NCI-H2227 (cell line): ENCODE measurements around the gene GJD3.

ENCODE experiments used
- DNase-seq: peaks from one replicate; lab custom pipeline; 2025; ENCODE audit not compliant: unreplicated experiment; lab: John Stamatoyannopoulos, UW

The GJD3 gene

DNA sequence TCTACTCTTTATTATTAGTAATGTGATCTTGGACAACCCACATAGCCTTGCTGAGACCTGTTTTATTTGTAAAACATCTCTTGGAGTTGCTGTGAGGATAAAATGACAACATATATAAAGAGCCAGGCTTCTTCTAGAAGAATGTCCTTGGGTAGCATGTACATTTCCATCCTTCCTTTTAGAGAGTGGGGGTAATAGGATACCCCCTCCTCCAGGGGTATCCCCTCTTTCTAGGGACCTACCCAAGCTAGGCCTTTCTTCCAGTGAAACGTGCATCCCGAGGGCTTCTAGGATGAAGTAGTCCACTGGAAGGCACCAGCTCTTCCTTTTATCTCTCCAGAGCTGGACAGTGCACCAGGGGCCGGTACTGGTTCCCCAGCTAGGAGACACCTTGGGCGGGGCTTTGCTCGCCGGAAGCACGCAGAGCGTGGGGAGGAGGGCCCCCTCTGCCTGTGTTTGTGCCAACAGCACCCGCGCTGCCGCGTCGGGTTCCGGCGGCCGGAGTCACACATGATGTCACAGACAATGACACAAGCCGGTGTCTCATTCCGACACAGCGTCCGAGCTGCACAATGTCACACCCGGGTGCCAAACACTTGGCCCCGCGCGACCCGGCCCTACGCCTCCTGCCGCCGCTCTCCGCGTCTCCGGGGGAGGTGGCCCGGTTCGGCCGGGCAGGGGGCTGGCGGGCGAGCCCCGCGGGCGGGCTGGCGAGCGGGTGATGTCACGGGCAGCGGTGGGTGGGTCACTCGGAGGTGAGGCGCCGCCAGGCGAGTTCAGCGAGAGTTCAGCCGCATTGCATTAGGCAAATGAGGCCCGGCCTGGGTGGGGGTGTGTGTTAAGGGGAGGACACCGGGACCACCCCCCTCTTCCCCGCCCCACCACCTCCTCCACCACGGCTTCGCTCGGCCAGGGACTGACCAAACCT, 23.4 kb downstream of the GJD3 start:
- peak; percentile 92 for DNase-seq

DNA sequence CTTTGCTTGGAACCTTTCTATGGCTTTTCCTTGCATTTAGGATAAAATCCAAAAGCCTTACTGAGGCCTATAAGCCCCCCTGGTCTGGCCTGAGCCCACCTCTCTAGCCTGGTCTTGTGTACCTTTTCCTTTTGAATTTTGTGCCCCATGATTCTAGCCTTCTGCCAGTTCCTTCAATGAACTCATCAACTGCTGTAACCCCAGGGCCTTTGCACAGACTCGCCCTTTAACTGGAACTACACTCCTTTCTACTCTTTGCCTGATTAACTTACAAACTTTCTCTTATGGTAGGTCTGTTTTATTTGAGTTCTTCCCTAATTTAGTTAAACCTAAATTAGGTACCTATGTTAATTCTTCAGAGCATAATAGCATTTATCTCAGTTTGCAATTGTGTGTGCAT, 24.2 kb downstream of the GJD3 start:
- no peak for DNase-seq

DNA sequence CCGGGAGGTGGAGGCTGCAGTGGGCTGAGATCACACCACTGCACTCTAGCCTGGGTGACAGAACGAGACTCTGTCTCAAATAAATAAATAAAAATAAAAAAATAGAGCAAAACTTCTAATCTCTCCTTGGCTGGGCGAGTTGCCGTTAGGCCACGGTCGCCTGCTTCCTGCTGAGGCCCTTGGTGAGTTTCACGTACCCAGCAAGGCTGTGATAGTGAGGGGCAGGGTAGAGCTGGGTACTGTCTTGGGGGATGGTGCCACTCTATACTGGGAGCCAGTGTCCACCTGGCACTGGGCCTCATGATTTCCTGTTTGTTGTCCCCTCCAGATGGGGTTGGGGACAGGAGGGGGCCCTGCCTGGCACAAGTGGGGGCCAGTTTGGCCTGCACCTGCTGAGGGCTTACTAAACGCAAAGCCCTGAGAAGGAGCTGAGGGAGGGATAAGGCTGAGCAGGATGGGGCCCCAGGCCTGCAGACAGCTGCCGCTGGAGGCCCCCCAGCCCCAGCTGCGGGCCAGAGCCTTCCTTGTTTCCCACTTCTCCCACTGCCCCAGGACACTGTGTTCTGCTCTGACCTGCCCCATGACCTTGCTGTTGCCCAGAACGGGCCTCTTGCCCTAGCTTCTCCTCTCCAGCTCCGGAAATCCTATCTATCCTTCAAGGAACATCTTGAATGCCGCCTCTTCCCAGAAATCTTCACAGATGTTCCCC, 25.4 kb downstream of the GJD3 start:
- no peak for DNase-seq

DNA sequence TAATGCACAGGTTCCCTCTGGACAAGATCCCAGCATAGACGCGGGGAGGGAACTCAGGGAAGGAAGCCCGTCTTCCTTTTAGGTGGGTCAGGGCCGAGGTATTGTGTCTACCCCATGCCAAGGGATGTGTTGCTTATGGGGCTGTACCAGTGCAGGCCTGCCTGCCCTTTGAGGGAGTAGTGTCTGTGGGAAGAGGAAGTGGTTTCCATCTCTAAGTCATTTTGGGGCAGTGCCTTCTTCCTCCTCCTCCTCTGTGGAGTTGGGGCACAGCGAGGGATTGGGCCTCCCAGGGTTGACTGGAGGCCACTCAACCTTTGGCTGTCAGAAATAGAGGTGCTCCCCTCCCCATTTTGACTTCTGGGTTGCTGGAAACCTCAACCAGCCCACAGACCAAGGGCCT, 26.5 kb downstream of the GJD3 start:
- DNase-seq, result no peak

DNA sequence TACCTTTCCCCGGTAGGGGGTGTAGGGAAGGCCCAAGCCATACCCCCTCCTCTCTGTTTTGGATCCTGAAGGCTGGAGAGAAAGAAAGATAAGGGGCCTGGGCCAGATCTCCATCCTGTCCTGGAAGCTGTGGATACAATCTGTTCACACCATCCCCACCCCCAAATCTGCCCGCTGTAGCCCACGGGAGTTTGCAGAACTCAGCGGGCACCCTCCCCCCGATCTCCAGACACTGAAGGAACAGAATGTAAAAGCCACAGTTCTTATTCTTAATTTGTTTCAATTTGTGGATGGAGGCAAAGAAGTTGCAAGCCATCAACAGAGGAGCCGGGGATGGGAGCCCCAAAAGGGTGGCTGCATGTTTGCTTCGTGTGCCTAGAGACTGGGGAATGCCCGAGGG, 27.2 kb downstream of the GJD3 start:
- DNase-seq, result no peak

DNA sequence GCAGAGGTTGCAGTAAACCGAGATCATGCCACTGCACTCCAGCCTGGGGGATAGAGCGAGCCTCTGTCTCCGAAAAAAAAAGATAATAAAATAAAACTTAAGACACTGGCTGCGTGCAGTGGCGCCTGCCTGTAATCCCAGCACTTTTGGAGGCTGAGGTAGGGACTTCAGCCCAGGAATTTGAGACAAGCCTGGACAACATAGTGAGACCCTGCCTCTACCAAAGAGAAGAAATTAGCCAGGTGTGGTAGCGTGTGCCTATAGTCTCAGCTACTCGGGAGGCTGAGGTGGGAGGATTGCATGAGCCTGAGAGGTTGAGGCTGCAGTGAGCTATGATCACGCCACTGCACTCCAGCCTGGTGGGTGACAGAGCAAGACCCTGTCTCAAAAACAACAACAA, 28.9 kb downstream of the GJD3 start:
- DNase-seq, result no peak

DNA sequence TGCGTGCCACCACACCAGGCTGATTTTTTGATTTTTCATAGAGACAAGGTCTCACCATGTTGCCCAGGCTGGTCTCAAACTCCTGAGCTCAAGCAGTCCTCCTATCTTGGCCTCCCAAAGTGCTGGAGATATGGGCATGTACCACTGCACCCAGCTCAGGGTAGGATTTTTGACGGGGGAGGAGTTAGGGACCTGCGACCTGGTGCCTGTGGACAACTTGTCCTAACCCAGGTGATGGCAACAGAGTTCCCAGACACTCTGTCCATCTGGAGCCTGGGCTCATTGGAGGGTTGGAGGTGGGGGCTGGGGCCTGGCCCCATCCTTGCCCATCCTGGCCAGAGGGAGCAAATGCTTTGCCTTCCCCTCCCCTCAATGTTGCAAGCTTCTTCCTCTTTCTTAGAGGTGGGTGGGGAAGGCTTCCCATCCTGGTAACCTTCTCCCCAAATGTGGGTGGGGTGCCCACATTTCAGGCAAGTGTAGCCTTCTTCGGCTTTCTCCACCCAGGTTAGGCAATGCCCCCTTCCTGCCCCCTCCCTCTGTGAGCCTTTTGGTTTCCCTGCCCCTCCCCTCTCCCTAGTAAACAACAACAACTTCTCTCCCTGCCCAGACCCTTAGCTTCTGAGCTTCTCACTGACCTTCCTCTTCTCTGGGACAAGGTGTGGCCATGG, 30.6 kb downstream of the GJD3 start:
- no peak for DNase-seq

DNA sequence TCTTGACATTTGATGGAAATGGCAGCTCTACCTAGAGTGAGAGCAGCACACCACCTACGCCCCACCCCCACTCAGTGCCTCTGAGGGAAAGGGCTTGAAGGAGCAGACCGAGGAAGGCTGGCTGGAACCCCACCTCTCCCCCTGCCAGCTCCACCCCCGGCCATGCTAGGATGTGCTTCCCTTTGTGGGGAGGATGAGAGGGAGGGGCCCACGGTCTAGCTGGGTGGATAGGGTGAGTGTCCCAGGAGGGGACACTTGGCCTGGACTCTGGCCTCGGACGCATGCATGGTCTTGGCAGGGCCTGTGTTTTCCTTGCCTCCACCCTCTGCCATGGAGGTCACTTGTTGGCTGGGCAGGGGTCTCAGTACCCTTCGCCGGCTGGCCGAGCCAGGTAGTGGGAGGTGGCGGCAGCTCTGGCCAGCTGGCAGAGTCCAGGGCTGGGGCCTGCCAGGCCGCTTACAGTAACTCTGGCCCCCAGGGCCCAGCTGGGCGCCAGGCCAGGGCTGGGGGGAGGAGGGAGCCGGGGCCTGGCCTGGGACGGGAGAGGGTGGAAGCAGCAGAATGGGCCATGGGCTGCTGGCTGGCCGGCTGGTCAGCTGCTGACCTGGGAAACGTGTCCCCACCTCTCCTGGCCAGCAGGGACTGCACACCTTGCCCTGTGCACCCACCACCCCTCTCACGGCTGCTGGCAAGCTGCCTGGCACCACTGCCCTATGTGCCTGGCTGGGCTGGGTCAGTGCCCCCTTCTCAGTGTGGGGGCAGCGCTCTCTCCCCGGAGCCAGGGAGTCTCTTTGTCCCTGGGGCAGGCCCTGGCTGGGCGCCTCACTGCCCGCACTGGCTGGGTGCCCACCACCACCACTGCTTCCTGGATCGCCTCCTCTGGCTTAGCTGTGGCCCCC, 32.5 kb downstream of the GJD3 start:
- DNase-seq, result peak; percentile 57

DNA sequence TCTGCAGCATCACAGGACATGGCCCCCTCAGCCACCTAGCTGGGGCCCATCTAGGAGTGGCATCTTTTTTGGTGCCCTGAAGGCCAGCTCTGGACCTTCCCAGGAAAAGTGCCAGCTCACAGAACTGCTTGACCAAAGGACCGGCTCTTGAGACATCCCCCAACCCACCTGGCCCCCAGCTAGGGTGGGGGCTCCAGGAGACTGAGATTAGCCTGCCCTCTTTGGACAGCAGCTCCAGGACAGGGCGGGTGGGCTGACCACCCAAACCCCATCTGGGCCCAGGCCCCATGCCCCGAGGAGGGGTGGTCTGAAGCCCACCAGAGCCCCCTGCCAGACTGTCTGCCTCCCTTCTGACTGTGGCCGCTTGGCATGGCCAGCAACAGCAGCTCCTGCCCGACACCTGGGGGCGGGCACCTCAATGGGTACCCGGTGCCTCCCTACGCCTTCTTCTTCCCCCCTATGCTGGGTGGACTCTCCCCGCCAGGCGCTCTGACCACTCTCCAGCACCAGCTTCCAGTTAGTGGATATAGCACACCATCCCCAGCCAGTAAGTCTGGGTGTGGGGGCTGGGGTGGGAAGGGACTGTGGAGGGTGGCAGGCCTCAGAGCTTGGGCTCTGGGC, 33.6 kb downstream of the GJD3 start:
- no peak for DNase-seq

DNA sequence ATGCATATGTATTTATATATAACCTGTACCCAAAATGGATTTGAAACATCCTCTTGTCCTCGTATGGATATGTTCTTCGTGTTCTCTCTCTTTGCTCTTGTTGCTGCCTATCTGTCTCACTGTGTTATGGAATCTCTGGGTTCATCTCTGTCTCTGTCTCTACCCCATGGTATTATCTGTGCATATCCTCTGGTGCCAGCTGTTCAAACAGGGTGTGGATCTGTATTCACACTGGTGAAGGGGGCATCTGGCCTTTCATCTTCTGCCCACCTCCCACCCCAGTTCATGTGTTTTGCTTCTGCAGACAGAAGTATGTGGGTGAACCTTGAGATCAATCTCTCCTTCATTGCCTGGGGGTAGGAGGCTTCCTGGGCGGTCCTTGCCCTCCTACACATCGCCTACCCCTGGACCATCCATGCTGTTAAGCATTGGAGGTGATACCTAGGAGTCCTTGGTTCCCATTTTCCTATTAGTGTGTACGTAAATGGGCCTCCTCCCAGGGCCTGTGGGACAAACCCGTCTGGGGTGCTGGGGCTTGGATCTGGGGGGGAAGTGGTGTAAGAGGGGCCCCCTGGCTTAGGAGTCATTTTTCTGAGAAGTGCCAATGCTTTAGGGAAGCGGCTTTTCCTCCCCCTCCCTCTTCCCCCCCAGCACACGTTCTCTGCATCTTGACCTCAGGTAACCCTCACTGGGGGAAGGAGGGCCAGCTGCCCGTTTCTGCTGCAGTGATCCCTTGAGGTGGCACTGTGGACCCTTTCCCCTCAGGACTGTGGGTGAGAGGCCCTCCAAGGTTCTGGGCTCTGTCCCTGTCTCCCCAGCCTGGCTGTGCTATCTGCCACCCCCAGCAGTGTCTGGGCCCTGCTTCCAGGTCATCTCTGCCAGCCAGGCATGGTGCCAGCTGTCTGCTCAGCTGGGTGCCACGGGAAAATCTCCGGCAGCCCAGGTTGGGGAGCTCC, 34.4 kb downstream of the GJD3 start:
- peak; percentile 46 for DNase-seq

DNA sequence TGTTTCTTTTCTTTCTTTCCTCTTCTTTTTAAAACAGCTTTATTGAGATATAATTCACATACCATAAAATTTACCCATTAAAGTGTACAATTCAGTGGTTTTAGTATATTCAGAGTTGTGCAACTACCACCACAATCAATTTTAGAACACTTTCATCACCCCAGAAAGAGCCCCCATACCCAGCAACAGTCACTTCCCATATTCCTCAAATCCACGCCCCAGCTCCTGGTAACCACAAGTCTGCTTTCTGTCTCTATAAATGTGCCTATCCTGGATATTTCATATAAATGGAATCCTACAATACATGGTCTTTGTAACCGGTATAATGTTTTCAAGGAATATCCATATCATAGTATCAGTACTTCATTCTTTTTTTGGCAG, 36.2 kb downstream of the GJD3 start:
- no peak for DNase-seq

DNA sequence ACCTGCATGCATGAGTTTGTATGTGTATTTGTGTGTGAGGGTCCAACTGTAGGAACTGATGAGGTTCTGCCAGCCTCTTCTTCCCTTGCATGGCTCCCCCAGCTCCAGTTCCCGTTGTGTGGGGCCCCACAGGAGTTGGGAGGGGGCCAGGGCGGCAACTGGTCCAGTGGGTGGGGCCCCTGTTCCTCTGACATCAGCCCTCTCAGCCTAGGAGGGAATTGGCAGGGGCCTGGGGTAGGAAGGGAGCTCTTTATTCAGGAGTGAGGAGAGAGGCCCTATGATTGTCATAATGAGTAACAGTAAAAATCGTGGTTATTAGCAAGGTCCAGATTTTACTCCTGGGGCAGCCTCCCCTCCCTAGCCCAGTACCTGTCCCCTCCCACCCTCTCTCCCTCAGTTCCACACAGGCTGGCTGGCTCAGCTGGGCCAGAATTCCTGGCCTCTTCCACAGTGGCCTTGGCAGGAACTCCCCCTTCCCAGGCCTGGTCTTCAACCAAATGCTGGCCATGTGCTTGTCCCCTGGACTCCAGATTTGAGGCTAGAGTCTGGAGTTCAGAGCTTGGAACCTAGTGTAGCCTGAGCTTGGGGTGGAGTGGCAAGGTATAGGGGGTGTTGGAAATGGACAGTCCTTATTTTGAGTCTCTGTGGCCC, 36.7 kb downstream of the GJD3 start:
- no peak for DNase-seq

DNA sequence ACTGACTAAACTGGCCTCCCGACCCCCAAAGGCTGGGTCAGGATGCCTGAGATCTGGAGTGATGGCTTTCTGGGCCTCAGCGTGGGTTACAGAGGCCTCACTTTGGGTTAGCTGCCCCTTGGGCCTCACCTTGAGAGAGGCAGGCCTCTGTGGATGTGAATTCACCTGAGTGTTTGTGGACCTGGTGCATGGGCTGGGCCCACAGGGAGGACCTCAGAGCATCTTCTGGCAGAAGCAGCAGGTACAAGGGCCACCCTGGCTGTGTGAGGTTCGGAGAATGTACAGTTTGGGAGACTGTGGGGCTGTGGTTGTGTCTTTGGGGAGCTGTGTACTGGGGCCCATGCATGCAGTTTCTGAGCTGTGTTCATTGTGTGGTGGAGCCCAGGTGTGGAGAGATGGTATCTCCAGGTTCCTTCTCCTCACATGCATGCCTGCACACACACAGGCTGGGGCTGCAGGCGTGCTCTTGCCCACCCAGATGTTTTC, 37.2 kb downstream of the GJD3 start:
- DNase-seq, result no peak

DNA sequence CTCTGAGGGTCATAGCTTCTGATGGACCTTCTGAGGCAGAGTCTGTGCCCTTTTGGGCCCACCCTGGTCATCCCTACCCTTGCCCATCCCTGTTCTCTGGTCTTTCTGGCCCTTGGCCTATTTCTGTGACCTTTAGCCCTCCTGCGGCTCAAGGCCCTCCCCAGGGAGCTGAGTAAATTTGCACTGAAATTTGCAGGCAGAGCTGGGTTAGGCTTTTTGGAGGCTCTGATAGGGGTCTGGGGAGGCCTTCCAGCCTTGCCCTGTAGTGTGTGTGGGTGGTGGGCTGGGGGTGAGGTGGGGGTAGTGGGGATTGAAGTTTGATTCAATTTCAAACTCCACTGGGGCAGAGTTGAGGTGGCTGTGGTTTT, 37.7 kb downstream of the GJD3 start:
- DNase-seq, result no peak

DNA sequence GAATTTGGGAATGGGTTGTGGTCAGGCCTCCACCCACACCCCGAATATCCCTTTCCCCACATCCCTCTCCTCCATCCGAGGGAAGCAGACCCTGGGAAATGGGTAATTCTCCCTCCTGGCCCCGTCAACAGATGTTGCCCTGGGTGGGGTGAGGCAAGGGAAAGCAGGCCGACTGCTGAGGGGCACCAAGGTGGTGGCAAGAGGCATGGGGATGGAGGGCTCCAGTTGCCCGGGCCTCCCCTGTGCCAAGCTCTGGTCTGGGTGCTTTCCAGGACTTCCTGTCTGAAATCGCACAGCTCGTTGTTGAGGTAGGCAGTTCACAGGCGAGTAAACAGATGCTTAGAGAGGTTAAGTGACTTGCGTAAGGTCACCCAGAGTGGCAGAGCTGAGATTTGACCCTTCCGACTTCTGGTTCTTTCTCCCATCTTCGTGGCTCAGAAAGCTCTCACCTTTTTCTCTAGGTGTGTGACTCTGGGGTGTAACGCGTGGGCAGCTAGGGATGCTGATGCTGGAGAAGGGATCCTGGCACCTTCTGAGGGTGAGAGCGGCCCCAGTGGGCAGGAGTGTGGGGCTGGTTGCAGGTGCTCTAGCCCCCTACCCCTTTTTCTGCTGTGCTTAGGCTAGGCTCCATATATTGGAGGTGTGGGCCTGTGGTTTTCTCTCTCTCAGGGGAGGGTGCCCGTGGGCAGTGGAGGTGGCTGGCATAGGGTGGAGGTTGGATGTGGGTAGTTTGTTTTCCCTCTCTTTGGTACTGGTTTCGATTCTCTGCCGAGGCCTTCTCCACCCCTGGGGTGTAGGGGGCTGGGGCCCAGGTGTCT, 38.3 kb downstream of the GJD3 start:
- DNase-seq, result no peak

DNA sequence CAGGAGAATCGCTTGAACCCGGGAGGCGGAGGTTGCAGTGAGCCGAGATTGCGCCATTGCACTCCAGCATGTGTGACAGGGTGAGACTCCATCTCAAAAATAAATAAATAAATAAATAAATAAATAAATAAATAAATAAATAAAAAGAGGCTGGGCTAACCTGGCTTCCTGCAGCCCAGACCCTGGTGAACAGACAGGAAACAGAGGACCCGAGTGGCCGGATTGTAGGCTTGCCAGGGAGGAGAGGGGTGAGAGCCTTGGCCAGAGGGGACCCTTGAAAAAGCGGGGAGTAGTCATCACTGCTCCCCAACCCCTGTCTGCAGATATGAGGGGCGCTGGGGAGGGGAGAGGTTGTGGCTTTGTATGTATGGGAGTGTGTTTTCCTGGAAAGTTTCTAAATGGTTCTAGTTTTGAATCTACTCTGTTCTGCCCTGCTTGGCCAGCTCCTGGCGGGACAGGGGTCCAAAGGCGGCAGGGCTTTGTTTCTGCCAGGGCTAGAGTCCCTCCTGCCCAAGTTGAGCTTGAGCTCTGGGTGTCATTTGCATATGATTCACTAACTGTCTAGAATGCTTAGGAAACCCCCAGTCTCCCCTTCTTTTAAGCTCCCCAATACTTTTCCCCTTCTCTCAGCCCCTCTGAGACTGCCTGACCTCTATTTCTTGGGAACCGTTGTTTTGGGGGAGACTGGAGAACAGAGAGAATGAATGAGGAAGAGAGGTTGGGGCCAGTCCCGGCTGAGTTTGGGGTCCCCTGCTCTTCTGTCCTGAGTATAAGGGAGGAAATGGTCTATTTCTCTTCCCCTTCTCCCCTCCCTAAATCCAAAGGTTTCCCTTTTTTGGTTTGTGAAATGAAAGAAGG, 39.2 kb downstream of the GJD3 start:
- no peak for DNase-seq
